Panc1 (cell line): Measurements from ENCODE around the gene ADGRD1. TPM values are rescaled to one million over a fixed set of nuclear protein-coding genes. Genes with fewer than 3 reads are reported as not detected.

Experiments used
- ATAC-seq: fragments of 200-7000 bp; cut with Tn5 transposase; 2 replicates; pipeline ENCODE4 v1.9.1; 2020; ENCODE audit warnings: mild to moderate bottlenecking, moderate library complexity
- BruUV-seq: library from RNA; stranded (reverse); fragments of 400-500 nt; replicated peaks from 2 replicates; lab custom pipeline; 2021; lab: Mats Ljungman, UMichigan
- CTCF ChIA-PET: fragments of 300-600 bp; sonication (Branson Sonifier 250); formaldehyde crosslinking; loops from one replicate; lab custom pipeline; 2022; ENCODE audit warnings: antibody characterized with exemption; lab: Charles Lee
- POLR2A ChIA-PET: fragments of 300-600 bp; sonication (Branson Sonifier 250); formaldehyde crosslinking; loops from one replicate; lab custom pipeline; 2022; ENCODE audit warnings: antibody characterized with exemption; lab: Charles Lee
- DNase-seq: peaks from one replicate; pipeline ENCODE4 v3.0.0-alpha.2; 2010; ENCODE audit warnings: low read depth, low spot score
- H3K27ac ChIP-seq: 2 replicates; pipeline ENCODE4 v1.5.1; 2011; ENCODE audit warnings: mild to moderate bottlenecking, low read length, inconsistent platforms
- H3K27me3 ChIP-seq: fragments of 200-500 bp; sonication (Bioruptor generic); 2 replicates; pipeline ENCODE4 v1.6.0; 2014; ENCODE audit warnings: low read length, inconsistent platforms; ENCODE audit not compliant: control insufficient read depth, insufficient read depth
- H3K36me3 ChIP-seq: fragments of 200-500 bp; sonication (Bioruptor generic); 2 replicates; pipeline ENCODE4 v1.5.1; 2014; ENCODE audit warnings: inconsistent platforms, mild to moderate bottlenecking, low read length, moderate library complexity; ENCODE audit not compliant: control insufficient read depth, insufficient read depth
- H3K4me1 ChIP-seq: 2 replicates; pipeline ENCODE4 v1.5.1; 2011; ENCODE audit warnings: inconsistent platforms, mild to moderate bottlenecking, low read length, moderate library complexity; ENCODE audit not compliant: control insufficient read depth, insufficient read depth
- H3K4me3 ChIP-seq, 2 experiments: 2 replicates each; pipeline ENCODE4 v1.5.1; 2011 to 2012; ENCODE audit warnings: low read depth in 2 of 2, low read length in 2 of 2, mild to moderate bottlenecking in 2 of 2, inconsistent platforms in 1 of 2, moderate library complexity in 1 of 2
- H3K9me3 ChIP-seq: fragments of 200-500 bp; sonication (Bioruptor generic); 2 replicates; pipeline ENCODE4 v1.5.1; 2014; ENCODE audit warnings: low read depth, mild to moderate bottlenecking, inconsistent platforms, low read length, moderate library complexity; ENCODE audit not compliant: control insufficient read depth, insufficient read depth
- CTCF ChIP-seq: fragments of 450-650 bp; IDR thresholded peaks from 2 replicates; pipeline ENCODE4 v1.5.1; 2017; ENCODE audit warnings: mild to moderate bottlenecking
- POLR2AphosphoS5 ChIP-seq: IDR thresholded peaks from 2 replicates; pipeline ENCODE4 v1.6.1; 2012; ENCODE audit warnings: mild to moderate bottlenecking, low read depth, low read length, moderate library complexity
- REST ChIP-seq, 2 experiments: IDR thresholded peaks; 2 replicates each; pipeline ENCODE4 v1.6.1; 2011 to 2012; ENCODE audit warnings: low read depth in 2 of 2, control low read depth in 1 of 2, low read length in 1 of 2, mild to moderate bottlenecking in 1 of 2, moderate library complexity in 1 of 2; ENCODE audit not compliant: insufficient read depth in 1 of 2
- SIN3A ChIP-seq: IDR thresholded peaks from 2 replicates; pipeline ENCODE4 v1.6.1; 2012; ENCODE audit warnings: low read depth, mild to moderate bottlenecking, low read length, moderate library complexity, borderline replicate concordance; ENCODE audit not compliant: insufficient read depth
- TCF7L2 ChIP-seq: IDR thresholded peaks from 2 replicates; pipeline ENCODE4 v1.6.1; 2011; ENCODE audit warnings: mild to moderate bottlenecking, low read depth, low read length, inconsistent platforms
- in situ Hi-C: cut with HindIII; loops from 2 replicates; pipeline ENCODE4 v1.10.0; 2016; ENCODE audit warnings: low sequenced_read_pairs, low pct_unique_long_range_greater_than_20kb
- intact Hi-C: fragments of 100-400 bp; cut with micrococcal nuclease; formaldehyde crosslinking; loops from one replicate; pipeline ENCODE4 v1.10.0; 2022; ENCODE audit not compliant: unreplicated experiment
- total RNA-seq: library from RNA; stranded (reverse); gene quantifications from one replicate; pipeline ENCODE4 v1.2.1, GENCODE V29; 2021; ENCODE audit not compliant: unreplicated experiment

Gene ADGRD1
- total RNA-seq, 1 experiment from 2014 or later = 0.21 TPM

GRCh38 chr12:131054345-131055092, 100.8 kb downstream of the ADGRD1 start:
- intact Hi-C loops = no loop called here
- H3K36me3 ChIP-seq = no peaks in the 10 kb centered on the region
- BruUV-seq = no TSS peak
- ChIA-PET CTCF (no interaction called here), POLR2A (no interaction called here)
- no peak overlapping the region for H3K4me3 ChIP-seq
- TF ChIP-seq REST (IDR thresholded peaks at IDR 0.05; ENCODE audit: insufficient read depth in 1 of 2, low read depth in 2 of 2, low read length in 1 of 2) (no peak), CTCF (no peak), TCF7L2 (no peak), POLR2AphosphoS5 (no peak), SIN3A (no peak)
- H3K27ac ChIP-seq = no peak overlapping the region
- in situ Hi-C loops = no loop called here
- peaks cover 21% of the 10 kb centered on the region; the same call in 1 of the 2 replicates for H3K27me3 ChIP-seq
- no peaks in the 10 kb centered on the region for H3K9me3 ChIP-seq
- H3K4me1 ChIP-seq = no peaks in the 10 kb centered on the region
- ATAC-seq = no peak
- no peak for DNase-seq

GRCh38 chr12:131055093-131055465, 101.4 kb downstream of the ADGRD1 start:
- peaks cover 21% of the 10 kb centered on the region; the same call in 1 of the 2 replicates for H3K27me3 ChIP-seq
- in situ Hi-C loops = no loop called here

More at GRCh38 chr12:131055093-131055465, 101.4 kb downstream of the ADGRD1 start:
- Histone ChIP-seq H3K4me3 (no peak overlapping the region), H3K4me1 (no peaks in the 10 kb centered on the region), H3K9me3 (no peaks in the 10 kb centered on the region), H3K27ac (no peak overlapping the region), H3K36me3 (no peaks in the 10 kb centered on the region)
- DNase-seq (no peak), ATAC-seq (no peak)
- intact Hi-C loops = no loop called here
- no TSS peak for BruUV-seq
- TF ChIP-seq REST (IDR thresholded peaks at IDR 0.05; ENCODE audit: insufficient read depth in 1 of 2, low read depth in 2 of 2, low read length in 1 of 2) (no peak), SIN3A (no peak), POLR2AphosphoS5 (no peak), TCF7L2 (no peak), CTCF (no peak)
- ChIA-PET CTCF (no interaction called here), POLR2A (no interaction called here)
